GM23248 (cell line): ENCODE data around the gene RALGPS1. TPM values are rescaled to one million over a fixed set of nuclear protein-coding genes. Genes with fewer than 3 reads are reported as not detected.

ENCODE experiments used
- DNase-seq: peaks from one replicate; pipeline ENCODE4 v3.0.0-alpha.2; 2015
- H2AFZ ChIP-seq: fragments of 200-600 bp; sonication (generic); 2 replicates; pipeline ENCODE4 v1.6.1; 2016; ENCODE audit warnings: antibody characterized with exemption
- H3F3A ChIP-seq: fragments of 200-600 bp; sonication (generic); 2 replicates; pipeline ENCODE4 v1.6.1; 2016; ENCODE audit warnings: mild to moderate bottlenecking, antibody characterized with exemption, mixed run types; ENCODE audit not compliant: insufficient read depth
- H3K27ac ChIP-seq: fragments of 200-600 bp; sonication (generic); 2 replicates; pipeline ENCODE4 v1.5.1; 2016; ENCODE audit warnings: mild to moderate bottlenecking
- H3K27me3 ChIP-seq: fragments of 200-600 bp; sonication (generic); replicated peaks from 2 replicates; pipeline ENCODE4 v1.6.1; 2016; ENCODE audit warnings: mild to moderate bottlenecking; ENCODE audit not compliant: insufficient read depth
- H3K36me3 ChIP-seq: fragments of 200-600 bp; sonication (generic); 2 replicates; pipeline ENCODE4 v1.6.1; 2016; ENCODE audit warnings: low read depth, mild to moderate bottlenecking
- H3K4me1 ChIP-seq: fragments of 200-600 bp; sonication (generic); 2 replicates; pipeline ENCODE4 v1.6.1; 2016; ENCODE audit warnings: mild to moderate bottlenecking; ENCODE audit not compliant: insufficient read depth
- H3K4me2 ChIP-seq: fragments of 200-600 bp; sonication (generic); one replicate; pipeline ENCODE4 v1.6.1; 2016; ENCODE audit warnings: mild to moderate bottlenecking; ENCODE audit not compliant: unreplicated experiment
- H3K4me3 ChIP-seq: fragments of 200-600 bp; sonication (generic); 2 replicates; pipeline ENCODE4 v1.5.1; 2016; ENCODE audit warnings: mild to moderate bottlenecking
- H3K79me2 ChIP-seq: fragments of 200-600 bp; sonication (generic); 2 replicates; pipeline ENCODE4 v1.6.1; 2016; ENCODE audit warnings: mild to moderate bottlenecking; ENCODE audit not compliant: insufficient read depth
- H3K9ac ChIP-seq: fragments of 200-600 bp; sonication (generic); 2 replicates; pipeline ENCODE4 v1.6.1; 2016; ENCODE audit warnings: mild to moderate bottlenecking
- H3K9me2 ChIP-seq: fragments of 200-600 bp; sonication (generic); 2 replicates; pipeline ENCODE4 v1.6.1; 2016; ENCODE audit warnings: mixed run types, mild to moderate bottlenecking, moderate library complexity; ENCODE audit not compliant: insufficient read depth
- H3K9me3 ChIP-seq: fragments of 200-600 bp; sonication (generic); one replicate; pipeline ENCODE4 v1.6.1; 2017; ENCODE audit warnings: low read depth
- H4K20me1 ChIP-seq: fragments of 200-600 bp; sonication (generic); 2 replicates; pipeline ENCODE4 v1.6.0; 2016; ENCODE audit not compliant: insufficient read depth
- EZH2 ChIP-seq: fragments of 200-600 bp; sonication (generic); IDR thresholded peaks from 2 replicates; pipeline ENCODE4 v1.6.1; 2018; ENCODE audit warnings: antibody characterized with exemption, mild to moderate bottlenecking; ENCODE audit not compliant: insufficient read depth, poor library complexity, severe bottlenecking
- EZH2phosphoT487 ChIP-seq: fragments of 200-600 bp; sonication (generic); IDR thresholded peaks from 2 replicates; pipeline ENCODE4 v1.6.1; 2018; ENCODE audit warnings: antibody characterized with exemption, moderate library complexity, mild to moderate bottlenecking, low read depth; ENCODE audit not compliant: insufficient read depth
- WGBS, 2 experiments: methylation state at CpG; one replicate each; pipeline ENCODE4 v1.1.6; 2015 to 2017; ENCODE audit warnings: low lambda C conversion rate in 2 of 2, low coverage in 1 of 2; ENCODE audit errors: missing lambda C conversion rate in 2 of 2; 5-methylcytosine and 5-hydroxymethylcytosine counted together
- in situ Hi-C: fragments of 300-500 bp; cut with MboI; formaldehyde crosslinking; loops from 2 replicates; pipeline ENCODE4 v1.15.0; 2020
- polyA plus RNA-seq: library from polyadenylated mRNA; unstranded; fragments of >200 nt; fragmentation: Nextera tagmentation; extraction: Ambion mirVana; gene quantifications from 2 replicates; pipeline ENCODE4 v1.2.1, GENCODE V29; 2016
- total RNA-seq: library from RNA; depleted of rRNA; stranded (reverse); fragments of >200 nt; shearing (Covaris generic); gene quantifications from 2 replicates; pipeline ENCODE4 v1.2.3, GENCODE V29; 2014

Gene RALGPS1
- total and polyA plus RNA-seq, 2 experiments from 2014 or later, result 0.54 to 1.8 TPM

- in situ Hi-C loops, result no loop called here
- TF ChIP-seq EZH2phosphoT487 (no peak), EZH2 (no peak)
- Histone ChIP-seq H3K79me2 (no peaks in the 10 kb centered on the region), H4K20me1 (no peaks in the 10 kb centered on the region), H3K27me3 (no peaks in the 10 kb centered on the region), H3F3A (no peaks in the 10 kb centered on the region), H2AFZ (no peak overlapping the region), H3K9ac (no peak overlapping the region), H3K4me2 (no peak overlapping the region), H3K4me3 (no peak overlapping the region), H3K9me2 (no peaks in the 10 kb centered on the region), H3K36me3 (no peaks in the 10 kb centered on the region), H3K27ac (no peak overlapping the region), H3K9me3 (no peaks in the 10 kb centered on the region), H3K4me1 (0 out of 2 replicates have a peak, but pooled peaks cover 1% of the 10 kb centered on the region)
- WGBS, 2 experiments, result 60 to 70% methylated on average over 11 to 12 of the region's 12 CpGs
- DNase-seq, result no peak
Measured at GRCh38 chr9:127178686-127179632, 264.4 kb downstream of the RALGPS1 start.

DNA sequence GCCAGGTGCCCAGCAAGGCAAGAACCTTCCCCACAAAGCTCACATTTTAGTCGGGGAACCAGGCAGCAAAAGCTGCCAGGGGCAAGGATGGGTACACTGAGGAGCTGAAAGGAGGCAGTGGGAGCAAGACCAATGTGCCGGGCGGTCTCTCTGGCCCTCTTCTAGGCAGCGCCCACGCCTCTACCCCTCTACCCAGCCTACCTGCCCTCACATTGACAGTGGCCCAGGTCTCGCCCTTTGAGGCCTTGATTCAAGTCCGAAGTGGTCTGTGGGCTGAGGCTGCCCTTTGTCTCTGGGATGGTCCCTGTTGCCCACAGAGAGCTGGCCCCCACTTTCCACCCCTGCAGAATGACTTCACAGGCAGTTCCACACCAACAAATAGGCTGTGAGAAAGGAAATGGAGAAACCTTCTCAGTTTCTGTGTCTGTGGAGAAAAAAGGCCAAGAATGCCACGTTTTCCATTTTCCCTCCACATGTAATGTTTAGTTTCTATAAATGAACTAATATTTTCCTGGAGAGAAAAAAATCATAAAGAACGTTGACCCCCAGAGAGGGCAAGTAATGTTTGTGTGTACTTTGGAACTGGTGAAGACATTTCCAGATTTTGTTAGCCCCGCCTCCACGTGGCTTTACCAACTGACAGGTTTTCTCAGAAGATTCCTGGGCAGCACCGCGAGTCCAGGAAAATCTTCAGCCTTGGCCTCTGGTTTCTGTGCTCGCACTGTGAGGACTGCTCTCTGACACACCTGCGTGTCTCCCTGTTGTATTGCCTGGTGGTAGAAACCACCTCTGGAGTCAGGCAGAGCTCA, 265.3 kb downstream of the RALGPS1 start:
- TF ChIP-seq EZH2phosphoT487 (no peak), EZH2 (no peak)
- Histone ChIP-seq H3K9me2 (no peaks in the 10 kb centered on the region), H3K79me2 (no peaks in the 10 kb centered on the region), H3K9ac (no peak overlapping the region), H3K4me2 (no peak overlapping the region), H4K20me1 (no peaks in the 10 kb centered on the region), H3K27ac (no peak overlapping the region), H3K27me3 (no peaks in the 10 kb centered on the region), H3K4me1 (peaks cover 7% of the 10 kb centered on the region), H3K36me3 (no peaks in the 10 kb centered on the region), H3K9me3 (no peaks in the 10 kb centered on the region), H2AFZ (no peak overlapping the region), H3K4me3 (no peak overlapping the region), H3F3A (no peaks in the 10 kb centered on the region)
- 87 to 88% methylated on average over 15 of the region's 15 CpGs for WGBS, 2 experiments
- no peak for DNase-seq
- in situ Hi-C loops, result no loop called here

DNA sequence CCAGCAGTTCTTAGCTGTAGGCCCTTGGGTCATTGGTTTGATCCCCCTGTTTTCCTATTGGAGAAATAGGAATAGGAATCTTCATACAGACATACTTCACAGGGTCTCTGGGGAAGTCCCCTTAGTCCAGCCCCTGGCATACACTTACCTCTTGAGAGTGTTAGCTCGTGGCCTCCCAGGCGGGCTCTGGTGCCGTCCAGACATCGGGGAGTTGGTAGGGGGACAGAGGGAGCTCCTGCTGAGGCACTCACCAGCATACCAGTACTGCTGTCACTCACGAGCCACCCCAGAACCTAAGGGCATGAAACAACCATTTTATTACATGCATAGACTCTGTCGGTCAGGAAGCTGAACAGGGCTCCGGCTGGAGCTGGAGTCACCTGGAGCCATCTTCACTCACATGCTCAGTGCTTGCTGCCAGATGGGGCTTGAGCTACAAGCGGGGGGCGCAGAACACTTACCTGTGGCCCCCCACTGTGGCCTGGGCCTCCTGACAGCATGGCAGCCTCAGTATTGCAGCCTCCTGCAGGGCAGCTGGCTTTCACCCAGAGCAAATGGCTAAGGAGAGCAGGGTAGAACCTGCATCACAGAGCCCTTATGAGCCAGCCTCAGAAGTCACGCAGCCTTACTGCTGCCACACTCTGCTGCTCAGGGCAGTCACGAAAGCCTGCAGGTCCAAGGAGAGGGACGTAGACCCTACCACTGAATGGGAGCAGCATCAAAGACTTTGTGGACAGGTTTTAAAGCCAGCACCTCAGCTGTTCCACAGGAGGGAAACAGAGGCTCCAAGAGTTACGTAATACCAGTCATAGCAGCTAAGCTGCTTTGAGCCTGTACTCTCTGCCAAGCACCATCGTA, 266.1 kb downstream of the RALGPS1 start:
- no peaks in the 10 kb centered on the region for H3K9me3 ChIP-seq
- no peak overlapping the region for H3K4me3 ChIP-seq
- WGBS, 2 experiments, result 94 to 95% methylated on average over 14 of the region's 14 CpGs
- no peaks in the 10 kb centered on the region for H3K27me3 ChIP-seq
- H3K79me2 ChIP-seq, result no peaks in the 10 kb centered on the region
- H3K9me2 ChIP-seq, result no peaks in the 10 kb centered on the region
- H4K20me1 ChIP-seq, result no peaks in the 10 kb centered on the region
- in situ Hi-C loops, result no loop called here
- H3K27ac ChIP-seq, result no peak overlapping the region
- DNase-seq, result no peak
- no peaks in the 10 kb centered on the region for H3K36me3 ChIP-seq
- H3K9ac ChIP-seq, result no peak overlapping the region
- peaks cover 8% of the 10 kb centered on the region for H3F3A ChIP-seq
- no peak overlapping the region for H3K4me2 ChIP-seq
- TF ChIP-seq EZH2phosphoT487 (no peak), EZH2 (no peak)
- H3K4me1 ChIP-seq, result peaks cover 16% of the 10 kb centered on the region
- H2AFZ ChIP-seq, result no peak overlapping the region

GRCh38 chr9:127181315-127181580, 266.7 kb downstream of the RALGPS1 start:
- H3K9ac ChIP-seq, result no peak overlapping the region
- no peak for DNase-seq
- H4K20me1 ChIP-seq, result no peaks in the 10 kb centered on the region
- peaks cover 11% of the 10 kb centered on the region for H3F3A ChIP-seq
- no peaks in the 10 kb centered on the region for H3K36me3 ChIP-seq
- no peak overlapping the region for H3K4me3 ChIP-seq
- H3K4me2 ChIP-seq, result no peak overlapping the region
- TF ChIP-seq EZH2, result no peak
- no peak for TF ChIP-seq EZH2phosphoT487
- no peaks in the 10 kb centered on the region for H3K9me3 ChIP-seq
- H3K9me2 ChIP-seq, result no peaks in the 10 kb centered on the region
- no peaks in the 10 kb centered on the region for H3K79me2 ChIP-seq
- in situ Hi-C loops, result no loop called here
- no peak overlapping the region for H3K27ac ChIP-seq
- H3K27me3 ChIP-seq, result no peaks in the 10 kb centered on the region
- H3K4me1 ChIP-seq, result peaks cover 19% of the 10 kb centered on the region
- H2AFZ ChIP-seq, result no peak overlapping the region
- 94 to 96% methylated on average over 3 of the region's 3 CpGs for WGBS, 2 experiments
